K562 (cell line): ENCODE results near the gene TARS3. TPM values are rescaled to one million over a fixed set of nuclear protein-coding genes. Genes with fewer than 3 reads are reported as not detected.

Experiments used
- CLOCK ChIP-seq: fragments of 250-450 bp; sonication (Bioruptor Pico); IDR thresholded peaks from 2 replicates; pipeline ENCODE4 v1.4.0; 2020; ENCODE audit warnings: mild to moderate bottlenecking, moderate library complexity, borderline replicate concordance
- EGR1 ChIP-seq: fragments of 450-650 bp; conservative IDR thresholded peaks from 2 replicates; pipeline ENCODE4 v1.6.1; 2017; ENCODE audit warnings: mild to moderate bottlenecking
- FUS ChIP-seq: fragments of 200-400 bp; formaldehyde crosslinking; optimal IDR thresholded peaks from 2 replicates; pipeline ENCODE3; 2017; ENCODE audit warnings: low read depth, low read length
- GATAD2A ChIP-seq: fragments of 450-650 bp; IDR thresholded peaks from 2 replicates; pipeline ENCODE4 v1.6.1; 2017
- HDAC6 ChIP-seq: IDR thresholded peaks from 2 replicates; pipeline ENCODE4 v1.6.1; 2012; ENCODE audit warnings: low read depth, mild to moderate bottlenecking, control low read depth, inconsistent platforms, low read length, moderate library complexity
- MNT ChIP-seq, 2 experiments: fragments of 450-650 bp; conservative IDR thresholded peaks; 2 replicates each; pipeline ENCODE4 v1.6.1; 2017; ENCODE audit warnings: mild to moderate bottlenecking in 2 of 2, moderate library complexity in 2 of 2
- POLR2AphosphoS2 ChIP-seq: IDR thresholded peaks from 2 replicates; pipeline ENCODE4 v1.6.1; 2012; ENCODE audit warnings: low read length, improper control_type of control experiment
- POLR2B ChIP-seq: fragments of 450-650 bp; IDR thresholded peaks from 2 replicates; pipeline ENCODE4 v1.6.1; 2018; ENCODE audit warnings: low read depth; ENCODE audit not compliant: partially characterized antibody
- TCF3 ChIP-seq: sonication (generic); formaldehyde crosslinking; IDR thresholded peaks from 2 replicates; pipeline ENCODE4 v1.4.0; 2020; ENCODE audit warnings: mild to moderate bottlenecking, missing genetic modification reagents
- ZBTB2 ChIP-seq: fragments of 450-650 bp; IDR thresholded peaks from 2 replicates; pipeline ENCODE4 v1.6.1; 2016; ENCODE audit warnings: antibody characterized with exemption
- ZNF232 ChIP-seq: sonication (generic); formaldehyde crosslinking; IDR thresholded peaks from 2 replicates; pipeline ENCODE4 v1.8.0; 2022; ENCODE audit warnings: mild to moderate bottlenecking, missing genetic modification reagents
- ZNF592 ChIP-seq: fragments of 450-650 bp; IDR thresholded peaks from 2 replicates; pipeline ENCODE4 v1.6.1; 2017; ENCODE audit warnings: antibody characterized with exemption, mild to moderate bottlenecking
- polyA plus RNA-seq, 8 experiments: library from polyadenylated mRNA; depleted of rRNA in 4 of 8; stranded (reverse) in 5 of 8; unstranded in 3 of 8; fragments of >200 nt; fragmentation: Nextera tagmentation in 2 of 8; fragmentation: Illumina TruSeq in 1 of 8; extraction: Ambion mirVana in 2 of 8; extraction: Trizol in 1 of 8; gene quantifications; 2 replicates each; pipeline versions ENCODE4 v1.2.1 to v1.2.3, GENCODE V29; 2011 to 2014; ENCODE audit warnings: inconsistent platforms in 1 of 8, missing spikeins in 1 of 8
- total RNA-seq, 7 experiments: library from RNA; depleted of rRNA in 6 of 7; stranded (reverse); fragments of >200 nt in 6 of 7; fragmentation: Illumina TruSeq in 2 of 7; extraction: Trizol in 2 of 7; gene quantifications; 2 replicates each; pipeline versions ENCODE4 v1.2.1 to v1.2.3, GENCODE V29; 2011 to 2021; ENCODE audit warnings: low replicate concordance in 1 of 7
- TF ChIP-seq, protein P1 (sequence below): fragments of 450-650 bp; formaldehyde crosslinking; conservative IDR thresholded peaks from 2 replicates; pipeline ENCODE4 v1.4.0; 2022; ENCODE audit warnings: mild to moderate bottlenecking, missing genetic modification characterization
- TF ChIP-seq, protein P2 (sequence below): fragments of 450-650 bp; formaldehyde crosslinking; IDR thresholded peaks from 2 replicates; pipeline ENCODE4 v1.4.0; 2022; ENCODE audit warnings: mild to moderate bottlenecking, moderate library complexity

The TARS3 gene
- total and polyA plus RNA-seq, 9 of the 15 experiments (the other 6 are each of a cell fraction or from before 2014, with no cell fraction given) = 2.1 to 14.7 (median 9.8) TPM

DNA sequence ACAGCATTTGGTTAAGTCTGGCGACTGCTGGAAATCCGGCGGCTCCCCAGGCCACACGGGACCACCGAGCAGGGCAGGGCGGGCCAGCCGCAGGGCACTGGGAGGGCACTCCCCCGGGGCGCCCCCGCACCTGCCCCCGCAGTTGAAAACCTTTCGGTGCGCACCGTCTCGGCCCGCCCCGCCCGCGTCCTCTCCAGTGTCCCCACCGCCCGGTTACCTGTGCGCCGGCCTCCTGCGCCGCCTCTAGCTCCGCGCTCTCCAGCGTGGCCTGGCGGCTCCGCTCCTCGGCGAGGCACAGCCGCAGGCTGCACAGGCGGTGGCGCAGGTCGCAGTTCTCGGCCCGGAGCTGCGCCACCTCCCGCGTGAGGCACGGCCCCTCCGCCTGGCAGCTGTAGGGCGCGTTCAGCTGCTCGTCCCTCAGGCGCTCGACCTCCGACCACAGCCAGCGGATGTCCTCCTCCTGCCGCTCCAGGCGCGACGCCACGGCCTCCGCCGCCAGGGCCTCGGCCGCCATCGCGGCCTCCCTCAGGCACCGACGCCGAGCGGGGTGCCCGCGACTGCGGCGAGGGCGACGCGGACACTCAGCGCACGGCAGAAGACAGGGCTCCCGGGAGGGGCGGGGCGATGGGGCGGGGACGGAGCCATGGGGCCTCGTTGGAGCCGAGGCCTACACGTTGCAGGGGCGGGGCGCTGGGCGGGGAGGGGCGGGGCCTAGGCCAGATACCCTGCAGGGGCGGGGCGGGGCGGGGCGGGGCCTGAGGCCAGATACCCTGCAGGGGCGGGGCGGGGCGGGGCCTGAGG lies at the start of gene TARS3 (continued):
- TF ChIP-seq CLOCK (CRISPR knock-in tag) = no peak
- TF ChIP-seq ZNF592 = peak; percentile 49; the same call in 1 of the 2 replicates
- peak; percentile 79 for TF ChIP-seq FUS
- no peak for TF ChIP-seq ZBTB2
- TF ChIP-seq GATAD2A = peak; percentile 79; the same call in 1 of the 2 replicates
- TF ChIP-seq TCF3 (CRISPR knock-in tag) = peak; percentile 32; the same call in 1 of the 2 replicates
- TF ChIP-seq MNT (conservative IDR thresholded peaks at IDR 0.05) = peak in 1 of 2 experiments; percentile 78; a peak in 2 of 4 replicates
- TF ChIP-seq EGR1 = peak; percentile 93
- TF ChIP-seq ZNF232 = peak; percentile 66; the same call in 1 of the 2 replicates
- TF ChIP-seq, protein P1, sequence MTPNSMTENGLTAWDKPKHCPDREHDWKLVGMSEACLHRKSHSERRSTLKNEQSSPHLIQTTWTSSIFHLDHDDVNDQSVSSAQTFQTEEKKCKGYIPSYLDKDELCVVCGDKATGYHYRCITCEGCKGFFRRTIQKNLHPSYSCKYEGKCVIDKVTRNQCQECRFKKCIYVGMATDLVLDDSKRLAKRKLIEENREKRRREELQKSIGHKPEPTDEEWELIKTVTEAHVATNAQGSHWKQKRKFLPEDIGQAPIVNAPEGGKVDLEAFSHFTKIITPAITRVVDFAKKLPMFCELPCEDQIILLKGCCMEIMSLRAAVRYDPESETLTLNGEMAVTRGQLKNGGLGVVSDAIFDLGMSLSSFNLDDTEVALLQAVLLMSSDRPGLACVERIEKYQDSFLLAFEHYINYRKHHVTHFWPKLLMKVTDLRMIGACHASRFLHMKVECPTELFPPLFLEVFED (CRISPR knock-in tag) = no peak
- peak; percentile 50 for TF ChIP-seq POLR2B
- TF ChIP-seq POLR2AphosphoS2 = no peak
- TF ChIP-seq, protein P2, sequence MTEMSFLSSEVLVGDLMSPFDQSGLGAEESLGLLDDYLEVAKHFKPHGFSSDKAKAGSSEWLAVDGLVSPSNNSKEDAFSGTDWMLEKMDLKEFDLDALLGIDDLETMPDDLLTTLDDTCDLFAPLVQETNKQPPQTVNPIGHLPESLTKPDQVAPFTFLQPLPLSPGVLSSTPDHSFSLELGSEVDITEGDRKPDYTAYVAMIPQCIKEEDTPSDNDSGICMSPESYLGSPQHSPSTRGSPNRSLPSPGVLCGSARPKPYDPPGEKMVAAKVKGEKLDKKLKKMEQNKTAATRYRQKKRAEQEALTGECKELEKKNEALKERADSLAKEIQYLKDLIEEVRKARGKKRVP = no peak
- no peak for TF ChIP-seq HDAC6
